H1 (cell line): ENCODE data around the gene IL31.

Experiments
- BCL11A ChIP-seq, 2 experiments: IDR thresholded peaks; one replicate each; pipeline ENCODE4 v1.6.1; 2011; ENCODE audit warnings: low read depth in 2 of 2, low read length in 2 of 2, mild to moderate bottlenecking in 2 of 2
- BRCA1 ChIP-seq: IDR thresholded peaks from 2 replicates; pipeline ENCODE4 v1.6.1; 2012; ENCODE audit warnings: low read depth, low read length, improper control_type of control experiment
- CEBPB ChIP-seq: IDR thresholded peaks from 2 replicates; pipeline ENCODE4 v1.6.1; 2012; ENCODE audit warnings: low read depth, low read length
- CHD7 ChIP-seq: fragments of 300-600 bp; sonication (generic); IDR thresholded peaks from 2 replicates; pipeline ENCODE4 v1.7.1; 2012; ENCODE audit warnings: low read length, moderate library complexity, mild to moderate bottlenecking, inconsistent platforms; ENCODE audit not compliant: insufficient replicate concordance
- CTCF ChIP-seq, 3 experiments: IDR thresholded peaks; 1 replicate in 2 of 3; 2 replicates in 1 of 3; pipeline versions ENCODE4 v1.5.1 to v1.6.1; 2011; ENCODE audit warnings: low read length in 3 of 3, mild to moderate bottlenecking in 3 of 3, inconsistent platforms in 2 of 3, low read depth in 1 of 3, moderate library complexity in 1 of 3; ENCODE audit not compliant: insufficient read depth in 1 of 3; ENCODE audit errors: control extremely low read depth in 1 of 3
- EZH2 ChIP-seq: fragments of 200-600 bp; sonication (generic); IDR thresholded peaks from 2 replicates; pipeline ENCODE4 v1.7.1; 2012; ENCODE audit warnings: low read depth, mild to moderate bottlenecking, moderate library complexity, low read length, inconsistent platforms; ENCODE audit not compliant: severe bottlenecking
- HDAC2 ChIP-seq, 2 experiments: fragments of 300-600 bp in 1 of 2; sonication (generic) in 1 of 2; IDR thresholded peaks; 2 replicates each; pipeline ENCODE4 v1.6.1; 2011 to 2012; ENCODE audit warnings: low read depth in 2 of 2, low read length in 2 of 2, mild to moderate bottlenecking in 2 of 2, moderate library complexity in 2 of 2, borderline replicate concordance in 1 of 2, inconsistent platforms in 1 of 2
- HDAC6 ChIP-seq: IDR thresholded peaks from one replicate; pipeline ENCODE4 v1.7.1; 2012; ENCODE audit warnings: low read depth, mild to moderate bottlenecking, inconsistent platforms, low read length, moderate library complexity
- MAX ChIP-seq: IDR thresholded peaks from 2 replicates; pipeline ENCODE4 v1.6.1; 2012; ENCODE audit warnings: inconsistent platforms
- POLR2A ChIP-seq, 2 experiments: IDR thresholded peaks; 1 replicate in 1 of 2; 2 replicates in 1 of 2; pipeline ENCODE4 v1.6.1; 2011; ENCODE audit warnings: low read depth in 2 of 2, low read length in 2 of 2, mild to moderate bottlenecking in 2 of 2; ENCODE audit errors: control extremely low read depth in 1 of 2
- POLR2AphosphoS5 ChIP-seq: IDR thresholded peaks from 2 replicates; pipeline ENCODE4 v1.6.1; 2011; ENCODE audit warnings: low read depth, low read length
- SP1 ChIP-seq: IDR thresholded peaks from 2 replicates; pipeline ENCODE4 v1.6.1; 2011; ENCODE audit warnings: low read depth, low read length

GRCh38 chr12:122139266-122139665 lies 34.8 kb downstream of the IL31 start:
- TF ChIP-seq POLR2A (IDR thresholded peaks at IDR 0.05; ENCODE audit: control extremely low read depth in 1 of 2, low read depth in 2 of 2, low read length in 2 of 2) = no peak
- TF ChIP-seq CEBPB = no peak
- no peak for TF ChIP-seq SP1
- TF ChIP-seq HDAC2 (IDR thresholded peaks at IDR 0.05; ENCODE audit: borderline replicate concordance in 1 of 2, low read depth in 2 of 2, low read length in 2 of 2) = no peak
- no peak for TF ChIP-seq HDAC6
- TF ChIP-seq BCL11A (IDR thresholded peaks at IDR 0.05; ENCODE audit: low read depth in 2 of 2, low read length in 2 of 2) = no peak
- no peak for TF ChIP-seq CTCF (IDR thresholded peaks at IDR 0.05; ENCODE audit: control extremely low read depth in 1 of 3, insufficient read depth in 1 of 3, low read depth in 1 of 3, low read length in 3 of 3)
- TF ChIP-seq CHD7 = no peak
- no peak for TF ChIP-seq POLR2AphosphoS5
- TF ChIP-seq MAX = no peak
- TF ChIP-seq EZH2 = no peak
- no peak for TF ChIP-seq BRCA1
